Measurements from ENCODE around the gene CNGA1.
A peak's percentile ranks its signal among the peaks of the same experiment; 100 is the strongest.
"Not testable (repeated sequence)": the region's sequence is repeated elsewhere in the genome, so short reads cannot be mapped to it uniquely, and the experiment has no call there.

CNGA1 gene

DNA sequence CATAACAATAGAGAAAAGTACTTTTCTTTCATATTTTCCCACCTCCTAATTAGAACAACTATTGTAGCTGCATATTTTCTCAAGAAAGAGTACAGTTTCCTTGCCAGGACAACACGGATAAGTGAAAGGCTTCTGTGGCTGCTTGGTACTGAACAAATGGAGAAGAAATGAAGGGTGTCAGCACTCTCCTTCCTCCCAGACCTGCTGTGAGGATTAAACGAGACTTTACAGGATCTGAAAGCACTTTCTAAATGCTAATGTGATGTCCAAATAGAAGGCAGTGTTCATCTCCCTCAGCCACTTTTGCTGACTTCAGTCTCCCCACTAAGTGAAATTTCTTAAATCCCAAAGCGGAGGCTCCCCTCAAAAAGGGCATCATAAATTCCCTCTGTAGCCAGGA lies 14.0 kb upstream of the CNGA1 start:
- DNase-seq = no peak

DNA sequence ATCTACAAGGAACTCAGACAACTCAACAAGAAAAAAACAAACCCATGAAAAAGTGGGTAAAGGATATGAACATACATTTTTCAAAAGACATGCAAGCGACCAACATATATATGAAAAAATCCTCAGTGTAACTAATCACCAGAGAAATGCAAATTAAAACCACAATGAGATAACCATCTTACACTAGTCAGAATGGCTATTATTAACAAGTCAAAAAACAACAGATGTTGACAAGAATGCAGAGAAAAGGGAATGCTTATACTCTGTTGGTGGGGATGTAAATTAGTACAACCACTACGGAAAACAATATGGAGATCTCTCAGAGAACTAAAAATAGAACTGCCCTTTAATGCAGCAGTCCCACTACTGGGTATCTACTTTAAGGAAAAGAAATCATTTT lies 12.2 kb upstream of the CNGA1 start:
- DNase-seq = no peak

DNA sequence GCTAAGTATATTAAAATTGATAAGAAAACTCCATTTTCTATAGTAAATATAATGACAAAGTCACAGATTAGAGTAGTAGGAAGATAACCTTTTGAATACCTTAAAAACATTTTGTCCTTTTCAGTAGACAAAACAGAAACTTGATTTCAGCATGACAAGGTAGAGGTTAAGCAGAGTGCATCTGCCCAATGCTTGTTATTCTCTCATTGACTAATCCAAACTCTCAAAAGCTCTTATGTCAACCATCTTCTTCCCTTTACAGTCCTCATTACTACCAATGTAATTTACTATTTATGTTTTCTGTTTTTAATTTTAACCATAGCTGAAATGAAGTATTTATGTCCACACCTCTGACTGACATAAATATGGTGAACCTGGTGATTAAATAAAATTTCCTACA lies 11.2 kb upstream of the CNGA1 start:
- DNase-seq = no peak

DNA sequence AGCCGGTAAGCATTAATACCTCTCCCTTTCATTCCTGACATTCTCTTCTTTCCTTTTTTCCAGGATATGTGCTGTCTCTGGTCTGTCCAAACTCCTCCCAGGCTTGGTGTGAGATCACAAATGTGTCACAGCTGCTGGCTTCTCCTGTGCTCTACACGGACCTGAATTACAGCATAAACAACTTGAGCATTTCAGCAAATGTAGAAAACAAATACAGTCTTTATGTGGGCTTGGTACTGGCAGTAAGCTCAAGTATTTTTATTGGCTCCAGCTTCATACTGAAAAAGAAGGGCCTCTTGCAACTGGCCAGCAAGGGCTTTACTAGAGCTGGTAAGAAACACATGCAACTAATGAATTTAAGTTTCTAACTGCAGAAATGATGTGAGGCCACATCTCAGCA lies 8.5 kb upstream of the CNGA1 start:
- DNase-seq = peak; percentile 12

DNA sequence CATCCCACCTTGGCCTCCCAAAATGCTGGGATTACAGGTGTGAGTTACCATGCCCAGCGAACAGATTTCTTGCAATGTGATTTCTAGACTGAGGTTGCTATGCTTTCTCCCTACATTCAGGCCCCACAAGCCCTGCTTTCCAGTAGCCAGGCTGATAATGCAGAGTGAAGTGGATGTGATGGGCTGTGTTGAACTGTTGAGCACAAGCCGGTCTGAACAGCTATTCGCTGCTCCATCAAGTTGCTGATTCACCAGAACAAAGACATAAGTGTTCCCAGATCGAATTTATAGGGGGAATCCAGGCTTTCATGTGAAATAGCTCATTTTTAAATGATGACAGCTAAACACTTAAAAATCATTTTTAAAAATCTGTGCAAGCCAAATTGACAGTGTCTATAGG lies 8.0 kb upstream of the CNGA1 start:
- DNase-seq = no peak

DNA sequence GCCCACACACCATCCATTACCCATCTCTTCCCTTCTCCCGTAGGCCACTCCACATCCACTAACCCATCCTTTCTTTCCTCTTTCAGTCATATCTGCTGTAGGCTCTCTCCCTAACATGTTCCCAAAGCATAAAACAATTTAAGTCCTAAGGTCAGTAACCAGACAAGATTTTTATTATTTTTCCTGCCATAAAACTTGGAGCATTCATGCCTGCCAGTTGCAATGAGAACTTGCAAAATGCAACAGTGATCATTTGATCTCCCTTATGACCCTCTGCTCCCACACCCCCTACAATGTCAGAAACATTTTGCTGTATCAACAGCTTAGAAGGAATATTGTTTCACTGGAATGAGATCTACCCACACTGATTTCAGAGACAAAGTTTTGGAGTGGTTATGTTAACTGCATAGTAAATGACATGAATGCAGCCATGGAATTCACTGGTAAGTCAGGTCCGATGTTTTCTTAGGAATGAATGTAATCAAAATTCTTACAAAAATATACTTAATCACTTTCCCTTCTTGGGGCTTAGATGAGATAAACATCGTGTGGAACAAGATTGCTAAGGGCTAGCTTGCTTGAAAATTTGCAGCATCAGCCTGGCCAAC lies 5.8 kb upstream of the CNGA1 start:
- no peak for DNase-seq

DNA sequence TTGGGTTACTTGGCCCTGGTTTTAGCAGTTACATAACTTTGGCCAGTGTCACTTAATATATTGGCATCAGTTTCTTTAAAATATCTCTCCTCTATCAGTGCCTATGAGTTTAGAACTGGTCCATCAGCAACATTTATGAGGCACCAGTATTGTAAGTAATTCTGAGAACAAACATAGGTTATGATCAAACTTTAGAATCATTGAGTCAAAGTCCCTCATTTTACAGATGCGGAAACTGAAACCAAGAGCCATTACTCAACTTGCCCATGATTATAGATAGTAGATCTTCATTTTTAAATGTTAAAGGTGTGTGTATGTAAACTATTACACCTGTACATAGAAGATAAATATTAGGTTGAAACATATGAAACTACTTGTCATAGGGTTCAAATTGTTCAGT lies 4.6 kb upstream of the CNGA1 start:
- no peak for DNase-seq

DNA sequence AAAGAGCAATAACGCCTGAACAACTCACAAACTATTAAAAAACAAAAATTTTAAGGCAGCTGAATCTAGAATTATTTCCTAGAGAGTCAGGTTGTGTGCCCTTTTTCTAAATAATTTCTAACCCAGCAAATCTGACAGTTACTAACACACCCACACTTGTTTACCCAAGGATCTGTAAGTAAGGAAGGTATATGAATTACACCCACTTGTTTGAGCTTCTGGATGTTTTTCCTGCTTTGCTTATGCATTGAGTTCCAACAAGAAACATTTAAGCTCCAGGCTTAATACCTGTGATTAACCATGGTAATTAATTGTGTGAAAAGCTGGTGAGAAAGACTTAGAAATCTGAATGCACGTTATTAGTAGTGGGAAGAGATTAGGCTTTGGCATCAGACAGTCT lies 1.6 kb upstream of the CNGA1 start:
- DNase-seq = no peak

DNA sequence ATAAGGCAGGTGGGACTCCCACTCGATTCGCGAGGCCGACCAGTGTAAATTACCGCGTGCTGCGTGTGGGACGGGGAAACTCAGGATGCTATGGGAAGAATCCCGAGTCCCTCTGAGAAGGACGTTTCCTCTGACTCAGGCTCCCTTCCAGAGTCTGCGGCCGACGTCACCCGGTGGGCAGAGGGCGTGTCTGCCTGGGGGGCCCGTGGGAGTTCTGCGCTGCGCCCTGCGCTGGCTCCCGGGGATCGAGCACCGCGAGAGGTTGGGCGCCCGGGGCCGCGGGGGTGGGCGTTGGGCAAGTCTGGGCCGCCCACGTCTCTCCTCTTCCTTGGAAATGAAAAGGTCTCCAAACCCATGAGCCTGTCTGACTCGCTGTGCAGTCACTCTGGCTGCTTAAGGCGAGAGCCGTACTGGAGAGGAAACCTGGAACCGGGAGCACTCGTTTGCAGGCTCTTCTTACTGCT lies 659 bp upstream of the CNGA1 start:
- peak; percentile 47 for DNase-seq

DNA sequence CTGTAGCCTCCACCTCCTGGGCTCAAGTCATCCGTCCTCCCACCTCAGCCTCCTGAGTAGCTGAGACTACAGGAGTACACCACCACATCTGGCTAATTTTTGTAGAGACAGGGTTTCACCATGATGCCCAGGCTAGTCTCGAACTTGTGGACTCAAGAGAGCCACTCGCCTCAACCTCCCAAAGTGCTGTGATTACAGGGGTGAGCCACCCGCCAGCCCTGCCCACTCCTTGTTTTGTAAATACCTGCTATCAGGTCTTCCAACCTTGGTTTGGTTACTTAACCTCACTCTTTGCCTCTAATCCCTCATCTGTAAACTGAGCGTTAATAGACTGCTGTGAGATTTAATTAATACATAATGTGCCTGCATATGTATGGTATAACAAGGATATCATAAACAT lies 803 bp downstream of the CNGA1 start:
- no peak for DNase-seq

DNA sequence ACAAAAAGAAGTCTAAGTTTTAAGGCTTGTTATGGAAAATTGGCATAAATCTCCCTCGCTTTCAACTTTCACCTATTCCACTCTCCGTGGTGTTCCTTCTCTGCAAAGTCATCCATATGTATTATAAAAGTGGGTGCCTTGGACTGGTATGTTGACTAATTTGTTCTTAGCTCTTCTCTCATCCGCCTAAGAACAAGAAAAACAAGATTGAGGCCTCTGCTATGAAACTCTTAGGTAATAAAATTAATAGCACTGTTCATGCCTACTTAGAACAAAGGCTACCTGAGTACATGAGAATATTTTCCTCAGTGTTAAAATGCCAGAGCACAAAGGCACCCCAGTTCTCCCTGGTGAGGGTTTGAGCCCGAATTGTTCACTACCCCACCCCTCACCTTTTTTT lies 1.3 kb downstream of the CNGA1 start:
- no peak for DNase-seq

DNA sequence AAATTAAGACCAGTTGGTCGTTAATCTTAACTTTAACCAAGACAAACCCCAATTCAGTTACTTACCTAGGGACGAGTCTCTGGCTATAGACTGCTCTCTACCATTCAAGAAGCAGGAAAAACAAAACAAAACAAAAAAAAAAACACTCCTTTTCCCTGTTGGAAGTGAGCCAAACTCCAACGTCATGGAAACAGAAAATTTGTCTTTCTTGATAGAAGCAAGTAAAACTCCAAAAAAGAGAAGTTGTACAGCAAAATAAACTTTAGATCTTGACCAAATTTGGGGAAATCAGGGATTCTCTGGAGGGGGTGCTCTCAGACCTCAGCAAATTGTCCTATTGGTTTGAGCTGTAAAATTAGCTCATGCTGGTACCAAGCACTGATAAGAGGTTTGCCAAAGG lies 3.7 kb downstream of the CNGA1 start:
- no peak for DNase-seq

DNA sequence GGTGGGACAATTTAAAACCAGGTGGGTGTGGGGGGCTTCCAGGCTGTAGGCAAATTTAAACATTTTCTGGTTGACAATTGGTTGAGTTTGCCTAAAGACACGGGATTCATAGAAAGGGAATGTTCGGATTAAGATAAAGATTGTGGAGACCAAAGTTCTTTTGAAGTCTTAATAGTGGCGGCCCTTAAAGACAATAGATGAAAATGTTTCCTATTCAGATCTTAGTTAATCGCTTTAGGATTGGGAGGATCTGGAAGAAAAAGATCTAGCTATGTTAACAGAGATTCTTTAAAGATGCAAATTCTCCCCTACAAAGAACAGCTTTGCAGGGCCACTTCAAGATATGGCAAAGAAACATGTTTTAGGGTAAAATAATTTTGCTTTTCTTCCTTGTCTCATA lies 4.8 kb downstream of the CNGA1 start:
- no peak for DNase-seq

DNA sequence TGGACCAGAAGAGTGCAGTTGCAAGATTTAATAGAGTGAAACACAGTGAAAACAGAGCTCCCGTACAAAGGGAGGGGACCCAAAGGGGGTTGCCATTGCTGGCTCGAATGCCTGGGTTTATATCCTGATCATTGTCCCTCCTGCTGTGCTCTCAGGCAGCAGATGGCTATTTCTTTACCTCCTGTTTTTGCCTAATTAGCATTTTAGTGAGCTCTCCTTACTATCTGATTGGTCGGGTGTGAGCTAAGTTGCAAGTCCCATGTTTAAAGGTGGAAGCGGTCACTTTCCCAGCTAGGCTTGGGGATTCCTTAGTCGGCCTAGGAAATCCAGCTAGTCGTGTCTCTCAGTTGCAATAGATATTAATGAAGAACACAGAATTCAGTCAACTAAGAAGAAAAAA lies 5.6 kb downstream of the CNGA1 start:
- not testable (repeated sequence) for DNase-seq

DNA sequence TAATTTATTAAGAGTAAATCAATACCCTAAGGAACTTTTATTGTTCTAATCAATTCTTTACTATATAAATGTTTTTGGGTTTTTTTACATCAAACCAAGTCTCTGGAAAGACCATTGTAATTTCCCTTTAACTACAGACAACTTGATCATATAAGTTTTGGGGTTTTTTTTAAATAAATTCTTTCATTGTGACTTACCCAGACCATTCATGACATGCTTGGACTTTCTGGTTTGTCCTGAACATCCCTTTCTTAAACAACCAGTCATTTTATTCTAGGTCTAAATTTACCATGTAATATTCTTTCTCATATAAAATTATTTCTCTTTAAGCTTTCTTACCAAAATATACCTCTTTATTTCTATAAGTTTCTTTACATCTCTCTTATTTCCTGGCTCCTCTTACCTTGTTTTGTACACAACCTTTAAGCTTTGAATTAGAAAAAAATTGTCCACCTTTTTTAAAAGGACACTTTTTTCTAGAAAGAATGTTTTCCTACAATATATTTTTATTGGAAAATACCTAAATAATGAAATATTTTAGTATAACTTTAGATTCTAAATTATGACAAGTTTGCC lies 8.4 kb downstream of the CNGA1 start:
- DNase-seq = no peak

DNA sequence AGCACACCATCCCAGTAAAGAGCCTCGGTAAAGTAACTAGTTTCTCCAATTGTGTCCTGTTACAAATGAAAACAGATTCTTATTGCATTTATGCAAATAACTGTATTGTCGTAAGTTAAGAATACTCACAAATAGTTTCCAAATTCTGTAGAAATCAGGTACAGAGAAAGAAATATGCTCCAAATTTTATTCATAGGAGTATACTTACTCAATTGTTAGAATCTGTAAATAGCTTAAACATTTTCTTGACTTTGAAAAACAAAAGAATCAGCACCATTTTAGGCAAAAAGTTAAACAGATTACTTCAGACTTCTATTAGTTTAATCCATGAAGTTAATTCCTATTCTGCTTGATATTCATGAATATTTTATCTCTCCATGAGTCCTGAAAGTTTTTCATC lies 10.7 kb downstream of the CNGA1 start:
- DNase-seq = no peak

DNA sequence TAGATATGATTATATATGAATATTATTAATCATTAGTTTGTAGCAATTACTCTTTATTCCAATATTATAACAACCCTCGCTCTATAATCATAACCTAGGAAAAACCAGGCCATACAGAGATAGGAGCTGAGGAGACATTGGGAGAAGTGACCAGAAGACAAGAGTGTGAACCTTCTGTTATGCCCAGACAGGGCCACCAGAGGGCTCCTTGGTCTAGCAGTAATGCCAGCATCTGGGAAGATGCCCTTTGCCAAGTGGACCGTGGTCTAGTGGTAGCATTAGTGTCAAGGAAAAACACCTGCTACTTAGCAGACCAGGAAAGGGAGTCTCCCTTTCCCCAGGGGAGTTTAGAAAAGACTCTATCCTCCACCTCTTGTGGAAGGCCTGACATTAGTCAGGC lies 12.9 kb downstream of the CNGA1 start:
- not testable (repeated sequence) for DNase-seq

DNA sequence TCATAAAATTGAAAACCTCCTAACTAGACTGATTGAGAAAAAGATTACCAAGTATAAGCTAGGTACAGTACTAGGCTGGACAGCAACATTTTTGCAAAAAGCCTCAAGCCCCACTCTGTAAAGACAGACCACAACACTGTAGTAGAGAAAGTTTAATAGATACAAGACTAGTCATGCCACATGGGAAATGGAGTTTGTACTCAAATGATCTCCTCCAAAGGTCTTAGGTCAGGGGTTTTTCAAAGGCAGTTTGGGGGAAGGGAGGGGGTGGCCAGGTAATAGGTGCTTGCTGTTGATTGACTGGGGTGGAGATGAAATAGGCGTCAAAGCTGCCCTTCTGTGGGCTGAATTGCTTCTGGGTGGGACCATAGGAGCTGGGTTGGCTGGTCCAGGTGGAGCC lies 14.2 kb downstream of the CNGA1 start:
- no peak for DNase-seq

DNA sequence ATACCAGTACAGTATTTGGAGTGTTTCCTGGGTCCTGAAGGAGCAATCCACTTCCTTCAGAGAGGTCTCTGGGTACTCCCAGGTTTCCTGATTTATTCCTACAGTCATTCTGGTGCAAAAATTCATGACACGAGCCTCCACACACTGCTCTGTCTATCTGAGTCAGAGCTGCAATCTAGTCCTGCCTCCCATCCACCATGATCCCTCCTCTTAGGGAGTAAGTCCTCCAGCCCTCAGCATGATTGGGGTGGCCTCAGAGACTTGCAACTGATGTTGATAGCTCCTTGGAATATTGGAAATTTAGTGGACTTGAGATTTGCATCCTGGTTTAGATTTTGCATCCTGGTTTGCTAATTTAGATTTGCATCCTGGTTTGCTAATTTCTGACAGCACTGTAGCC lies 20.5 kb downstream of the CNGA1 start:
- no peak for DNase-seq

DNA sequence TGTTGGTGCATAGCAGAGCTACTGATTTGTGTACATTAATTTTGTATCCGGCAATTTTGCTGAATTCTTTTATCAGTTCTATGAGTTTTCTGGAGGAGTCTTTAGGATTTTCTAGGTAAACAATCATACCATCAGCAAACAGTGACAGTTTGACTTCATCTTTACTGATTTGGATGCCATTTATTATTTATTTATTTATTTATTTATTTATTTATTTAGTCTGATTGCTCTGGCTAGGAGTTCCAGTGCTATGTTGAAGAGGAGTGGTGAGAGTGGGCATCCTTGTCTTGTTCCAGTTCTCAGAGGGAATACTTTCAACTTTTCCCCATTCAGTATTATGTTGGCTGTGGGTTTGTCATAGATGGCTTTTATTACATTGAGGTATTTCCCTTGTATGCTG lies 24.0 kb downstream of the CNGA1 start:
- not testable (repeated sequence) for DNase-seq

DNA sequence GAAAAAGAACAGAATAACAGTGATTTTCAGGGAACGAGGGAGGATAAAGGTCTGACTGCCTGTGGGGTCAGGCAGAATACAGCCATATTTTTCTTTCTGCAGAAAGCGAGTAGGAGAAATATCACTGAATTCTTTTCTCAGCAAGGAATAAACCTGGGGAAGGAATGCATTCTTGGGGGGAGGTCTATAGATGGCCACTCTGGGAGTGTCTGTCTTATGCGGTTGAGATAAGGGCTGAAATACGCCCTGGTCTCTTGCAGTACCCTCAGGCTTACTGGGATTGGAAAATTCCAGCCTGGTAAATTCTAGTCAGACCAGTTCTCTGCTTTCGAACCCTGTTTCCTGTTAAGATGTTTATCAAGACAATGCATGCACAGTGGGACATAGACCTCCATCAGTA lies 26.3 kb downstream of the CNGA1 start:
- no peak for DNase-seq

DNA sequence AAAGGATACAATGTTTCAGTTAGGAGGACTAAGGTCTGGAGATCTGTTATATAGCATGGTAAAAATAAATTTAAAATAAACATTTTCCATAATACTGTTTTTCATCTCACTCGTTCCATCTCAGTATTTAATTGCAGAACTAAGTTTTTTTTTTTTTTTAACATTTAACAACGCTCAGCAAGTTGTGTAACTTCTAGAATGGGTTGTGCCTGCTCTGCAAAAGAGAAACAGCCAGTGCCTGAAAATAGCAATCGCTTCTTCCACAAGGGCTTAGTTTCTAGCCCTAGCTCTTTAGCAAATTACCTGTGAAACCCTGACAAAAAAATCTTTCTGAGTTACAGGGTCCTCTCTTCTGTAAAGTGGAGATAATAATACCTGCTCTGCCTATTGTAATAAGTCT lies 41.9 kb downstream of the CNGA1 start:
- no peak for DNase-seq

DNA sequence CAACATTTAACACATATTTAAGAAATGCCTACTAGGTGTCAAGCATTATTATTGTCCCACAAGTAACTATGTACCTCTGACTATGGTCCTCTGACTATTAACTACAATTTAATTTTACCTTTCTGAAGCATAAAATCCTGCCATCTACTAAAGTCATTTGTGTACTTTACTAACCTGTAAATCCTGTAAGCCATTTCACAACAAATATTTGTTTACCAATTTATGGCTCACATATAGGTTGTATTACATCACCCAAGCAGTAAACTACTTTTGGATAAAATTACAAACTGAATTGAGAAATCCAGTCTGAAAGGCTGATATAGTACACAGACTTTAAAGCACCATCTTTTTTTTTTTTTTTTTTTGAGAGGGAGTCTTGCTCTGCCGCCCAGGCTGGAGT lies 43.8 kb downstream of the CNGA1 start:
- DNase-seq = no peak

DNA sequence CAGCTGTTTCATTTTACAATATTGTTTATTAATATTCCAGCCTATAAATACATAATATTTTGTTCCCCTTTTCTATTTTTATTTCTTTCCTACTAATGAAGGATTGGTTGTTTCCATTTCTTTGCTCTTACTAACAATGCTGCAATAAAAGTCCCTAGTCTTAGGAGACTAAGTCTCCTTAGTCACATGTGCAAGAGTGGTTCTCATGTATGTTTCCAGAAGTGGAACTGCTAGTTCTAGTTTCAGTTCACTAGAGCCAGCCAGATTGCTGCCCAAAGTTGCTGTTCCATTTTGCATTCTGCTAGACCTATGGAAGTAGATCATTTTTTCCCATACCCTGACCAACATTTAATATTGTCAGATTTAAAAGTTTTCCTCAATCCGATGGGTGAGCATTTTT lies 44.3 kb downstream of the CNGA1 start:
- DNase-seq = no peak

DNA sequence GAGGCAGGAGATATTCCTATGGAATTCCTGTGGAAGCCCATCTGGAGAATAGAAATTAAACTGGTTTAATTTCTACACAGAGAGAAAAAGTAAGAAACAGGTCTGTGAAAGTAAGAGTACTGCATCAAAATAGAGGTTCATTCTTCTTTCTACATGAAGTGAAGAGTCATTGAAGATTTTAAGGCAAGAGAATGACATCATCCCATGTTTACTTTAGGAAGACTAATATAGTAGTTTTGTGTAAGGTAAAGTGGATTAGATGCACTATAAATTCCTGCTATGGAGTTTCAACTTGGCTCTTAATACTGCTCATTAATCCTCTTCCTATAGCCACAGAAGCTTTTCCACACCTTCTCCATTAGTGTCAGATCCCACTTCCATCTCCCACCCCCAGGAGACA lies 47.6 kb downstream of the CNGA1 start:
- DNase-seq = no peak
